Measurements from ENCODE around the gene BRIP1.

Gene BRIP1

GRCh38 chr17:61803216-61803615 lies 60.1 kb downstream of the BRIP1 start:
- H3K36me3 ChIP-seq: peaks cover 0 to 64% (median 44%) of the 10 kb centered on the region in 11 experiments; a peak in 16 of 22 replicates

GRCh38 chr17:61799812-61800484 lies 63.4 kb downstream of the BRIP1 start:
- Histone ChIP-seq H3K9ac (no peak overlapping the region), H3K36me3 (peaks cover 0 to 85% (median 72%) of the 10 kb centered on the region in 11 experiments; a peak in 17 of 22 replicates), H4K20me1 (no peaks in the 10 kb centered on the region), H3K27me3 (no peaks in the 10 kb centered on the region), H3K9me3 (replicated peaks in 1 of 11) (no peaks in the 10 kb centered on the region), H3K4me1 (peaks cover 0 to 9% (median 0%) of the 10 kb centered on the region in 10 experiments; a peak in 4 of 20 replicates), H3K4me2 (peak overlapping the region in 2 of 11 experiments; percentile 36 to 42; a peak in 2 of 22 replicates), H3K27ac (no peak overlapping the region), H3K4me3 (no peak overlapping the region)
- TF ChIP-seq Cebpa-rat (IDR thresholded peaks at IDR 0.05): no peak

More at GRCh38 chr17:61803216-61803615, 60.1 kb downstream of the BRIP1 start:
- Histone ChIP-seq H3K9me3 (replicated peaks in 1 of 11) (no peaks in the 10 kb centered on the region), H3K27me3 (no peaks in the 10 kb centered on the region), H3K4me1 (peaks cover 0 to 18% (median 0%) of the 10 kb centered on the region in 10 experiments; a peak in 4 of 20 replicates), H3K4me2 (no peak overlapping the region), H3K9ac (no peak overlapping the region), H3K27ac (no peak overlapping the region), H4K20me1 (no peaks in the 10 kb centered on the region), H3K4me3 (no peak overlapping the region)
- no peak for TF ChIP-seq Cebpa-rat (IDR thresholded peaks at IDR 0.05)

GRCh38 chr17:61797283-61797682 lies 66.0 kb downstream of the BRIP1 start:
- H3K27me3 ChIP-seq: no peaks in the 10 kb centered on the region
- no peak overlapping the region for H3K4me2 ChIP-seq
- no peaks in the 10 kb centered on the region for H3K9me3 ChIP-seq (replicated peaks in 1 of 11)
- H3K27ac ChIP-seq: no peak overlapping the region
- H3K36me3 ChIP-seq: peaks cover 0 to 100% (median 74%) of the 10 kb centered on the region in 11 experiments; a peak in 17 of 22 replicates
- no peaks in the 10 kb centered on the region for H4K20me1 ChIP-seq
- H3K4me3 ChIP-seq: no peak overlapping the region
- H3K9ac ChIP-seq: no peak overlapping the region
- H3K4me1 ChIP-seq: peaks cover 0 to 9% (median 0%) of the 10 kb centered on the region in 10 experiments; a peak in 4 of 20 replicates
- no peak for TF ChIP-seq Cebpa-rat (IDR thresholded peaks at IDR 0.05)

- Histone ChIP-seq H3K27me3 (no peaks in the 10 kb centered on the region), H3K4me3 (no peak overlapping the region), H3K9ac (no peak overlapping the region), H3K9me3 (replicated peaks in 1 of 11) (peaks cover 0 to 8% (median 0%) of the 10 kb centered on the region in 11 experiments; a peak in 5 of 22 replicates), H3K36me3 (peaks cover 0 to 100% (median 77%) of the 10 kb centered on the region in 11 experiments; a peak in 19 of 22 replicates), H3K4me2 (no peak overlapping the region), H3K4me1 (peaks cover 0 to 9% (median 0%) of the 10 kb centered on the region in 10 experiments; a peak in 4 of 20 replicates), H3K27ac (no peak overlapping the region), H4K20me1 (no peaks in the 10 kb centered on the region)
- no peak for TF ChIP-seq Cebpa-rat (IDR thresholded peaks at IDR 0.05)
Observed at GRCh38 chr17:61795546-61795945, 67.8 kb downstream of the BRIP1 start.

GRCh38 chr17:61794792-61795191 lies 68.5 kb downstream of the BRIP1 start:
- Histone ChIP-seq H3K4me2 (no peak overlapping the region), H3K4me1 (peaks cover 0 to 2% (median 0%) of the 10 kb centered on the region in 10 experiments; a peak in 4 of 20 replicates), H3K9me3 (replicated peaks in 1 of 11) (peaks cover 0 to 9% (median 0%) of the 10 kb centered on the region in 11 experiments; a peak in 5 of 22 replicates), H4K20me1 (no peaks in the 10 kb centered on the region), H3K27ac (no peak overlapping the region), H3K36me3 (peaks cover 0 to 100% (median 71%) of the 10 kb centered on the region in 11 experiments; a peak in 19 of 22 replicates), H3K4me3 (no peak overlapping the region), H3K9ac (no peak overlapping the region), H3K27me3 (no peaks in the 10 kb centered on the region)
- no peak for TF ChIP-seq Cebpa-rat (IDR thresholded peaks at IDR 0.05)

GRCh38 chr17:61794242-61794641 lies 69.1 kb downstream of the BRIP1 start:
- no peaks in the 10 kb centered on the region for H3K4me1 ChIP-seq
- no peak overlapping the region for H3K9ac ChIP-seq
- H3K4me2 ChIP-seq: no peak overlapping the region
- no peak overlapping the region for H3K4me3 ChIP-seq
- TF ChIP-seq Cebpa-rat (IDR thresholded peaks at IDR 0.05): no peak
- no peaks in the 10 kb centered on the region for H3K27me3 ChIP-seq
- H3K27ac ChIP-seq: no peak overlapping the region
- peaks cover 0 to 96% (median 66%) of the 10 kb centered on the region in 11 experiments; a peak in 19 of 22 replicates for H3K36me3 ChIP-seq
- H3K9me3 ChIP-seq (replicated peaks in 1 of 11): peaks cover 0 to 9% (median 0%) of the 10 kb centered on the region in 11 experiments; a peak in 5 of 22 replicates
- no peaks in the 10 kb centered on the region for H4K20me1 ChIP-seq

GRCh38 chr17:61793565-61793964 lies 69.8 kb downstream of the BRIP1 start:
- no peak overlapping the region for H3K4me2 ChIP-seq
- no peak overlapping the region for H3K9ac ChIP-seq
- H3K9me3 ChIP-seq (replicated peaks in 1 of 11): peaks cover 0 to 9% (median 0%) of the 10 kb centered on the region in 11 experiments; a peak in 5 of 22 replicates
- TF ChIP-seq Cebpa-rat (IDR thresholded peaks at IDR 0.05): no peak
- H3K4me1 ChIP-seq: no peaks in the 10 kb centered on the region
- H3K4me3 ChIP-seq: no peak overlapping the region
- H4K20me1 ChIP-seq: no peaks in the 10 kb centered on the region
- H3K27ac ChIP-seq: no peak overlapping the region
- no peaks in the 10 kb centered on the region for H3K27me3 ChIP-seq
- peaks cover 0 to 96% (median 66%) of the 10 kb centered on the region in 11 experiments; a peak in 19 of 22 replicates for H3K36me3 ChIP-seq

GRCh38 chr17:61789872-61790271 lies 73.5 kb downstream of the BRIP1 start:
- Histone ChIP-seq H3K36me3 (peaks cover 0 to 67% (median 34%) of the 10 kb centered on the region in 11 experiments; a peak in 18 of 22 replicates), H3K27me3 (no peaks in the 10 kb centered on the region), H3K27ac (no peak overlapping the region), H3K4me3 (no peak overlapping the region), H3K9me3 (replicated peaks in 1 of 11) (peaks cover 0 to 9% (median 0%) of the 10 kb centered on the region in 11 experiments; a peak in 7 of 22 replicates), H3K4me1 (no peaks in the 10 kb centered on the region), H4K20me1 (no peaks in the 10 kb centered on the region), H3K9ac (no peak overlapping the region), H3K4me2 (no peak overlapping the region)
- TF ChIP-seq Cebpa-rat (IDR thresholded peaks at IDR 0.05): no peak

- Histone ChIP-seq H3K4me2 (no peak overlapping the region), H3K9ac (no peak overlapping the region), H4K20me1 (no peaks in the 10 kb centered on the region), H3K27ac (no peak overlapping the region), H3K27me3 (no peaks in the 10 kb centered on the region), H3K4me3 (no peak overlapping the region), H3K36me3 (peaks cover 0 to 57% (median 21%) of the 10 kb centered on the region in 11 experiments; a peak in 16 of 22 replicates), H3K4me1 (no peaks in the 10 kb centered on the region), H3K9me3 (replicated peaks in 1 of 11) (peaks cover 0 to 6% (median 0%) of the 10 kb centered on the region in 11 experiments; a peak in 7 of 22 replicates)
- TF ChIP-seq Cebpa-rat (IDR thresholded peaks at IDR 0.05): no peak
Observed at GRCh38 chr17:61786088-61786487, 77.2 kb downstream of the BRIP1 start.
